Endometrium (tissue), 2 donors: ENCODE results near the gene HPCAL4.

Source experiments
- FAIRE-seq: peaks from 2 replicates; lab custom pipeline; 2012; peaks lifted over from hg19 to GRCh38; lab: Jason Lieb, UNC
- donor health status: control.
- donor health status: control.

Gene HPCAL4

GRCh38 chr1:39648496-39648895 is 42.7 kb downstream of the HPCAL4 start:
- FAIRE-seq: no peak

- no peak for FAIRE-seq
These were observed 44.0 kb downstream of the HPCAL4 start for GRCh38 chr1:39647247-39647646.

GRCh38 chr1:39646232-39647081 is 44.8 kb downstream of the HPCAL4 start:
- peak; percentile 18 for FAIRE-seq

- no peak for FAIRE-seq
These were observed 45.7 kb downstream of the HPCAL4 start for GRCh38 chr1:39645411-39646043.

GRCh38 chr1:39643705-39644104 is 47.5 kb downstream of the HPCAL4 start:
- no peak for FAIRE-seq

GRCh38 chr1:39642796-39643195 is 48.4 kb downstream of the HPCAL4 start:
- no peak for FAIRE-seq

- no peak for FAIRE-seq
These were observed 50.4 kb downstream of the HPCAL4 start for GRCh38 chr1:39640861-39641260.

- FAIRE-seq: no peak
These were observed 51.7 kb downstream of the HPCAL4 start, which contains the start of gene HEYL for GRCh38 chr1:39639305-39640130. TSS of gene HEYL (minus strand) at chr1:39639643. CDS start at chr1:39639625, 18 bp downstream.

GRCh38 chr1:39638965-39639304 is 52.3 kb downstream of the HPCAL4 start:
- FAIRE-seq: no peak

- FAIRE-seq: no peak
These were observed 53.9 kb downstream of the HPCAL4 start for GRCh38 chr1:39637361-39637760.

GRCh38 chr1:39635871-39636210 is 55.4 kb downstream of the HPCAL4 start:
- no peak for FAIRE-seq

- FAIRE-seq: no peak
These were observed 55.9 kb downstream of the HPCAL4 start for GRCh38 chr1:39635205-39635870.

GRCh38 chr1:39633422-39633821 is 57.8 kb downstream of the HPCAL4 start:
- no peak for FAIRE-seq

GRCh38 chr1:39632682-39633417 is 58.4 kb downstream of the HPCAL4 start:
- FAIRE-seq: no peak

- FAIRE-seq: no peak
These were observed 58.9 kb downstream of the HPCAL4 start for GRCh38 chr1:39632323-39632681.

- FAIRE-seq: no peak
These were observed 59.6 kb downstream of the HPCAL4 start for GRCh38 chr1:39631361-39632322.

GRCh38 chr1:39628807-39629350 is 62.4 kb downstream of the HPCAL4 start:
- FAIRE-seq: no peak
